AG09309 (cell line): ENCODE results near the gene ARHGAP27.

ENCODE experiments used
- DNase-seq: peaks from one replicate; pipeline ENCODE4 v3.0.0-alpha.2; 2010; ENCODE audit warnings: low read depth
- H3K4me3 ChIP-seq: 2 replicates; pipeline ENCODE4 v1.5.1; 2011; ENCODE audit warnings: mild to moderate bottlenecking, low read depth, low read length, moderate library complexity; ENCODE audit not compliant: control insufficient read depth
- TF ChIP-seq, protein P1 (sequence below): IDR thresholded peaks from 2 replicates; pipeline ENCODE4 v1.5.1; 2011; ENCODE audit warnings: mild to moderate bottlenecking, low read depth, low read length, inconsistent platforms; ENCODE audit not compliant: insufficient read depth, control insufficient read depth; ENCODE audit errors: missing control alignments

The ARHGAP27 gene

DNA sequence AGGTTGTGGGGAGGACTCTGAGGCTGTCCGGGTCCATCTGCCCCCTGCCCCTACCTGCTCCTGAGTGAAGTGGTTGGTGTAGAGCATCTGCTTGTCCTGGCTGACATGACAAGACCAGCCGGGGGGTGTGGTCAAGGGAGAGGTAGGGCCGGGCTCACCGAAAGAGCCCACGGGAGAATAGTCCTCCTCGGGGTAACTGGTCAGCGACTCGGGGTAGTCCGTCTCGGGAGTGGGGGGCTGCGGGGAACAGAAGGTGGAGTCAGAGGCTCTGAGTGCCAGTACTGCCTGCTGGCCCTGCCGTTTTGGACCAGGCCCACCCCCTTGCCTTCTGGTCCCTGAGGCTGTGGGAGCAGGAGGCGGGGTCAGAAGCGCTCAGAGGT, 27.8 kb downstream of the ARHGAP27 start:
- H3K4me3 ChIP-seq: no peak overlapping the region
- DNase-seq: no peak
- TF ChIP-seq, protein P1, sequence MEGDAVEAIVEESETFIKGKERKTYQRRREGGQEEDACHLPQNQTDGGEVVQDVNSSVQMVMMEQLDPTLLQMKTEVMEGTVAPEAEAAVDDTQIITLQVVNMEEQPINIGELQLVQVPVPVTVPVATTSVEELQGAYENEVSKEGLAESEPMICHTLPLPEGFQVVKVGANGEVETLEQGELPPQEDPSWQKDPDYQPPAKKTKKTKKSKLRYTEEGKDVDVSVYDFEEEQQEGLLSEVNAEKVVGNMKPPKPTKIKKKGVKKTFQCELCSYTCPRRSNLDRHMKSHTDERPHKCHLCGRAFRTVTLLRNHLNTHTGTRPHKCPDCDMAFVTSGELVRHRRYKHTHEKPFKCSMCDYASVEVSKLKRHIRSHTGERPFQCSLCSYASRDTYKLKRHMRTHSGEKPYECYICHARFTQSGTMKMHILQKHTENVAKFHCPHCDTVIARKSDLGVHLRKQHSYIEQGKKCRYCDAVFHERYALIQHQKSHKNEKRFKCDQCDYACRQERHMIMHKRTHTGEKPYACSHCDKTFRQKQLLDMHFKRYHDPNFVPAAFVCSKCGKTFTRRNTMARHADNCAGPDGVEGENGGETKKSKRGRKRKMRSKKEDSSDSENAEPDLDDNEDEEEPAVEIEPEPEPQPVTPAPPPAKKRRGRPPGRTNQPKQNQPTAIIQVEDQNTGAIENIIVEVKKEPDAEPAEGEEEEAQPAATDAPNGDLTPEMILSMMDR: no peak

DNA sequence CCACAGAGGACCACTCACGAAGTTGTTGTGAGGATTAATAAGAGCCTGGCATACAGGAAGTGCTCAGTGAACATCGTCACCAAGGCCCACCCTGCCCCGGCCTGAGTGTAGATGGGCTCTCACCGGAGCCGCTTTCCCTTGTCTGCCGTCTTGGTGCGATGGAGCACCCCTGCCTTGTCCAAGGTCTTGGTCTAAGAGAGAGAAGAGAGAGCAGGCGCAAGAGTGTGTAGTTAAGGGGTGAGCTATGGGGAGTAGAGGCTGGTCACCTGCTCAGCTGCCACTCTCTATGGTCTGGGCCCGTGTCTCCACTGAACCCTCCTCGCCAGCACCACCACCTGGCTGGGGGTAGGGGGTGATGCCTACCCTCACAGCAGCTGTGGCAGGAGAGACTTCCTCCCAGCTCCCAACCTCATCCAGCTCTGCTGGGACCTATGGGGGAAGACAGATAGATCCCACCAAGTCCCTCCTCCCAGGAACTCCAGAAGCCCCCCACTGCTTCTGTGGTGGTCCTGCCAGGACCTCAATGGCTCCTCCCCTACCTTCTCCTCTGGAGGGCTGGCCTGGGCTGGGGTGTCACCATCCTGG, 28.7 kb downstream of the ARHGAP27 start:
- TF ChIP-seq, protein P1: no peak
- H3K4me3 ChIP-seq: no peak overlapping the region
- no peak for DNase-seq

- TF ChIP-seq, protein P1: no peak
- H3K4me3 ChIP-seq: no peak overlapping the region
- no peak for DNase-seq
Measured at GRCh38 chr17:45402916-45403315, 29.8 kb downstream of the ARHGAP27 start.

DNA sequence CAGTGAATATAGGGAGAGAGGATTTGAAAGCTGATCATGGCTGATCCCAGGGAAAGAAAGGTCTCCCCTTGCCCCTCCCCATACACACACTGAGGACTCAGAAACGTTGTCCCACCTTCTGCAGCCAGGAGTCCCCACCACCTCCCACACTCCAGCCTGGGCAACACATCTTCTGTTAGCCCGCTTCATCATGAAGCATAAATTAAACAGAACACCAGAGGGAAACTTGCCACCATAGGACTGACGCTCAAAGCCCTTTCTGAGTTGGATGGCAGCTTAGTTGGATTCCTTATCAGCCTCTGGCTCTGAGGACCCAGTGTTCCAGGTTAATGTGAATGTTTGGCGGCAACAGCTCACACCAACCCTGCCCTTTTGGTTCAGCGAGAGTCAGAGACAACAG, 33.9 kb downstream of the ARHGAP27 start:
- DNase-seq: no peak
- H3K4me3 ChIP-seq: no peak overlapping the region
- TF ChIP-seq, protein P1: no peak

DNA sequence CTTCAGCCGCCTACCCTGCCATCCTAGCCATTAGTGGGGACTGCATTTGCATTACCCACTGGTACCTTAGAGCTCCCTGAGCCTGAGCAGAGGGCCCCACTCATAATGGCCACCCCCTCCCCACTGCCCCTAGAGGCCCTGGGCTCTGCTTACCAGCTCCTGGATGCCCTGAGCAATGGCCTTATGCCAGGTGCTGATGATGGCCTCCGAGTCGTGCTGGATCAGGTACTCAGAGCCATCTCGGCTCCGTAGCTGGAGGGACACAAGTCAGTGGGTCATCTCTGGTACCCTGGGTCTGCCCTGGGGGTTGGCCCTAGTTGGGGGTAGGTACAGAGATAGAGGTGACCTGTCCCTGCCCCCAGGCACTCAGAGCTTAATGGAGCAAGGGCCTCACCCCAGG, 34.9 kb downstream of the ARHGAP27 start:
- H3K4me3 ChIP-seq: no peak overlapping the region
- TF ChIP-seq, protein P1: no peak
- DNase-seq: no peak

DNA sequence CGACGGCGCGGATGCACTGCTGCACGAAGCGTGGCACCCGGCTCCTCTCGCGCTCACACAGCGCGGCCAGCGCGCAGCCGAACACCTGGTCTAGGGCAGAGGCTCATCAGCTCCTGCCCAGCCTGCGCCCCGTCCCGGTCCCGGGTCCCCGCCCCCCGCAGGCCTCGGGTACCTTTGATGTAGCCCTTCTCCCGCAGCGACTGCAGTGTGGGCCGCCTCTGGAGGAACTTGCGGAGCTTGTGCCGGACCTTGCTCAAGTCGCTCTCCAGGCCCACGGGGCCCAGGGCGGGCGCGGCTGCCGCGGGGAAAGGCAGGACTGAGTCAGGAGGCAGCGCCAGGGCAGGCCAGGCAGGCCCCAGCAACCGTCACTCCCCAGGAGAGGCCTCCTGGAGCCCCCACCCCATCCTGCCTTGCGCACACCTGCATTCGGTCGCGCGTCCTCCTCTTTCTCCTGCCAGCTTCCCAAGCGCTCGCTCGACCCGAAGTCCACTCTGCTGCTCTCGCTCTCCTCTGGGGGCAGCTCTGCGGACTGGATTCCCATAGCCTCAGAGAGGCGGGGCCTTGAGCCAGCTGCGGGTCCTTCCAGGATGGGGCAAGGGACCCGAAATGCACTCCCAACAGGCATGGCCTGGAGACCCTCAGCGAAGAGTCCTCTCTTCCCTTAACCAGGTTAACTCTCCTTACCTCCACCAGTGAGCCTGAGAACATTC, 36.0 kb downstream of the ARHGAP27 start:
- TF ChIP-seq, protein P1: no peak
- H3K4me3 ChIP-seq: no peak overlapping the region
- DNase-seq: no peak
